ENCODE results near the gene CDH16.

GRCh38 chr16:66898207-66898606 is 20.5 kb downstream of the CDH16 start:
- TF ChIP-seq POLR2A (IDR thresholded peaks at IDR 0.05) (no peak), CTCF (IDR thresholded peaks at IDR 0.05) (no peak)

Measured in heart left ventricle (tissue), 13 donors.